Erythroblast (primary cell): ENCODE measurements around the gene COPA.

ENCODE experiments used
- GATA1 ChIP-seq: IDR thresholded peaks from 2 replicates; pipeline ENCODE4 v1.6.1; 2011; ENCODE audit warnings: low read depth, mild to moderate bottlenecking, control low read depth, low read length, moderate library complexity
- POLR2A ChIP-seq: IDR thresholded peaks from 2 replicates; pipeline ENCODE4 v1.6.1; 2011; ENCODE audit warnings: mild to moderate bottlenecking, low read length

- TF ChIP-seq POLR2A (no peak), GATA1 (no peak)
Measured at GRCh38 chr1:160340866-160341265, 2.2 kb downstream of the COPA start.
